Measurements from ENCODE around the gene SERINC2.
"Not testable (repeated sequence)": the region's sequence is repeated elsewhere in the genome, so short reads cannot be mapped to it uniquely, and the experiment has no call there.

SERINC2 gene

GRCh38 chr1:31386576-31387243, 26.3 kb upstream of the SERINC2 start:
- not testable (repeated sequence) for DNase-seq

- no peak for DNase-seq
Measured at GRCh38 chr1:31387612-31388011, 25.4 kb upstream of the SERINC2 start.

DNA sequence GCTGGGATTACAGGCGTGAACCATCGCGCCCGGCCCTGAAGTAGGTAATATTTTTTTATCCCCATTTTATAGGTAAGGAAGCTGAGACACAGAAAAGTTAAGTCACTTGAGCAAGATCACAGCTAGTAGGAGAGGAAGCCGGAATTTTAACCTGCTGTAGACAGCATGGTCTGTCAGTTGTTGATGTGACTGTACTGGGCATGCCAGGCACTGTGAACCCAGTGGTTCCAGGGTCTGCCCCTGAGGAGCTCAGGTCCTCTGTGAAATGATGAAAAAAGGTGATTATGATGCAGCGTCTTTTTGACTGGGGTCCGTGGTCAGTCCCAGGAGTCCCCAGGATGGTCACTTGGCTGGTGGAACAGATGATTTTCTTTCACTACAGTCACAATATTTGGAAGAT, 23.4 kb upstream of the SERINC2 start:
- DNase-seq, result no peak

- DNase-seq, result no peak
Measured at GRCh38 chr1:31390071-31390470, 22.9 kb upstream of the SERINC2 start.

DNA sequence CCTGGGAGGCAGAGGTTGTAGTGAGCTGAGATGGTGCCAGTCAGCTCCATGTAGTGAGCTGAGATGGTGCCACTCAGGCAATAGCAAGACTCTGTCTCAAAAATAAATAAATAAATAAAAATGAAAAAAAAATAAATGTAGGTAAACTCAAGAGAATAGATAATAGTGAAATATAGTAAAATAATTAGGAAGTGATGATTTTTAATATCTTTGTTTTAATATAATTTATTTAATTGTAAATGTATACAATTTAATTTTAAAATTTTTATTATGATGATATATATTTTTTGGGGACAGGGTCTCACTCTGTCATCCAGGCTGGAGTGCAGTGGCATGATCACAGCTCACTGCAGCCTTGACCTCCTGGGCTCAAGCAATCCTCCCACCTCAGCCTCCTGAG, 19.6 kb upstream of the SERINC2 start:
- DNase-seq, result no peak

DNA sequence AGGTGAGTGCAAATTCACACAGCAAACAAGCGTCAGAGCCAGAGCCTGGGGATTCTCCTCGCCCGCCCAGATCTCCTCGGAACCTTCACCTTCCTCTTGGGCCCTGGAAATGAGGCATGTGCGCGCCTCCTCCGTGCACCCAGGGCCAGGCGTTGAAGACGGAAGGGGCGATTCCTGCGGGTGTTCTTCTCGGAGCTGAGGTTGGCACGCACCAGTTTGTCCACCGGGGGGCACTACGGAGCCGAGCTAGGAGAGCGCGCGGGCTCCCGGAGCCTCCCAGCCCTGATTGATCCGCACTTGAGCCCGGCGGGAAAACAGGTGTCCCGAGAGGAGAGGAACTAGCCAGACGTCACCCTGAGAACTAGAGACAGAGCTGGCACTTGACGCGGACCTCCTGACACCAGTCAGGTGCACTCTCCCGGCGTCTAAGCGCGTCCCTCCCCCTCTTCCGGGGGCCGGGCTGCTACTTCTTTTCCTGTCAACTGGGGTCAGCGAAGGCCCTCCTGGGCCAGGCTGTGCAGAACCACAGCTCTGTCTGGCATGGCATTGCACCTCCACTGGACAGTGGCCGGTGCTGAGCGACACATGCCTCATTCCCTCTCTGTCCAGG, 18.3 kb upstream of the SERINC2 start:
- DNase-seq, result peak; percentile 14

- DNase-seq, result peak; percentile 14
Measured at GRCh38 chr1:31396633-31397351, 16.2 kb upstream of the SERINC2 start.

DNA sequence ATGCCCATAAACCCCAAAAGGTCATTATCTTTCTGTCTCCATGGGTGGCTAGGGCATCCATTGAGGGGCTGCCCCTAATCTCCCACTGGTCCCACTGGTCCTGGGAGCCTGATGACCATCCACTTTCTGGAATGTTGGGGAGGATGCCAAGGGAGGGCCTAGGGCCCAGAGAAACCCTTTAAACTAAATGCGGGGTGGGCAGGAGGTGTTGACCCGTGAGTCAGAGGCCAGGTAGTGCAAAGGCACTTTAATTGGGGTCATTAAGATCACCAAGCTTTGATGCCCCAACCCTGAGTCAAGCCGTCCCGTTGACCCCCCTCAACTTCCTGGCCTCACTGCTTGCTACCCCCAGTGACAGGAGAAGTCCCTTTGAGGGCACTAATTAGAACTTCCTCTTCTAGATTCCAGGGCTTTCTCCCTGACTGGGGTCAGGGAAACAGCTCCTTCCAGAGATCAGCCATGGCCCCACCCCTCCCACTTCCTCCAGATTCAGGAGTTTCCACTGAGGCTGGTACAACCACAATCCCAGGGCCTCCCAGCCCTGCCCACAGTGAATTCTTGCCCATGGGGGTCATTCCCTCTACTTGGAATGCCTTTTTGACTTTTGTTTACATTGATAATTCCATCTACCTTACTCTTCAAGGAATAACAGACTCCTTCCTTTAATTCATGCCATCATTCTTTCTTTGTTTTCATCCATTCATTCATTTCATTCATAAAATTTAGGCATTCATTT, 15.5 kb upstream of the SERINC2 start:
- no peak for DNase-seq

- no peak for DNase-seq
Measured at GRCh38 chr1:31398246-31398645, 14.8 kb upstream of the SERINC2 start.

GRCh38 chr1:31399976-31400375, 13.0 kb upstream of the SERINC2 start:
- DNase-seq, result no peak

DNA sequence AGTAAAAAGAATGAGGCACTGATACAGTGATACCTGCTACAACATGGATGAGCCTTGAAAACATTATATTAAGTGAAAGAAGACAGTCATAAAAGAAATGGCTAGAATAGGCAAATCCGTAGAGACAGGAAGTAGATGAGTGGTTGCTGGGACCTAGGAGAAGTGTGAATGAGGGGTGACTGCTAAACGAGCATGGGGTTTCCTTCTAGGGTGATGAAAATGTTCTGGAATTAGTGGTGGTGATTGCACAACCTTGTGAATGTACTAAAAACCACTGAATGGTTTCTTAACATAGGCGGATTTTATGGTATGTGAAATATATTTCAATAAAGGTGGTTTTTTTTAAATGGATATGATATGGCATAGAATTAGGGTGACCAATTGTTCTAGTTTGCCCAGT, 12.6 kb upstream of the SERINC2 start:
- DNase-seq, result no peak

- no peak for DNase-seq
Measured at GRCh38 chr1:31401241-31401640, 11.8 kb upstream of the SERINC2 start.

- DNase-seq, result no peak
Measured at GRCh38 chr1:31405578-31406245, 7.3 kb upstream of the SERINC2 start.

DNA sequence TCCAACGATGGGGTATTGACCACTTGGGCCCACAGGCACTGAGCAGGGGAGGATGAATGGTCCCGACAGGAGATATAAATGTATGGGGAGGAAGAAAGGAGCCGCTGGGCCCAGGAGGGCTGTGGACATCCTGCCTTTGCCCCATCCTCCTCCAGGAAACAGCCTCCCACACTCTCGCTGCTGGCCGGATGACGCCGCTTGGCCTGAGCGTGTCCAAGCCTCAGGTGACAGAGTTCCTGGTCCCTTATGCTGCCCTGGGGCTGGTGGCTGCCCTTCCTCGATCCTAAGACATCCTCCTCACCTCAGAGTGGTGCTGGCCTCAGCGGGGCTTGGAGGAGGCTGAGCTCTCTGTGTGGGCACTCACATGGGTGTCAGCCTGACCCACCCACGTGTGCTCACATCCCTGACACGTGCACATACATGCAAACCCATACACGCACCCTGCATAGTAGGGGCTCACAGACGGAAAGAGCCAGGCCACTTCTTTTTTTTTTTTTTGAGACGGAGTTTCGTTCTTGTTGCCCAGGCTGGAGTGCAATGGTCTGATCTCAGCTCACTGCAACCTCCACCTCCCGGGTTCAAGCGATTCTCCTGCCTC, 5.9 kb upstream of the SERINC2 start:
- DNase-seq, result no peak

DNA sequence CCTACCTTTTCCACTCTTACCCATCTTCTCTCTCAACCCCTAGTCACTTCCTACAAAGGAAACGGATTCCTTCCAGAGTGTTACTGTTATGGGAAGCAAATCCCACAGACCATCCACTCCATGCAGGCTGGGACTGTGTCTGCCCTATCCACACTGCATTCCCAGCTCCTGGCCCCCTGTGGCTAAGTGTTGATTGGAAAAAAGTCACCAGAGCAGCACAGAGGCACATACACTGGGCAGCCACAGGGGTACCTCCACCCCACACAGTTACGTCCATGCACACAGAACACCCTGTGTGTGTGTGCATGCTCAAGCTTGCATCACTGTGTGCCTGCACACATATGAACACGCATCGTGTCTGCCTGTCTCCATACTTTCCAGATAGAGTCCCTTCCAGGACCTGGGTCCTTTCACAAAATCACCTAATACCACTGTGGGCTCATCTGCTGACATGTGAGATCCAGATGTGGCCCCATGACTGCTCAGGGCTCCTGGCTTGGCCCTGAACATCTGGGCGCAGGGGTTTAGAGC, 4.2 kb upstream of the SERINC2 start:
- no peak for DNase-seq

DNA sequence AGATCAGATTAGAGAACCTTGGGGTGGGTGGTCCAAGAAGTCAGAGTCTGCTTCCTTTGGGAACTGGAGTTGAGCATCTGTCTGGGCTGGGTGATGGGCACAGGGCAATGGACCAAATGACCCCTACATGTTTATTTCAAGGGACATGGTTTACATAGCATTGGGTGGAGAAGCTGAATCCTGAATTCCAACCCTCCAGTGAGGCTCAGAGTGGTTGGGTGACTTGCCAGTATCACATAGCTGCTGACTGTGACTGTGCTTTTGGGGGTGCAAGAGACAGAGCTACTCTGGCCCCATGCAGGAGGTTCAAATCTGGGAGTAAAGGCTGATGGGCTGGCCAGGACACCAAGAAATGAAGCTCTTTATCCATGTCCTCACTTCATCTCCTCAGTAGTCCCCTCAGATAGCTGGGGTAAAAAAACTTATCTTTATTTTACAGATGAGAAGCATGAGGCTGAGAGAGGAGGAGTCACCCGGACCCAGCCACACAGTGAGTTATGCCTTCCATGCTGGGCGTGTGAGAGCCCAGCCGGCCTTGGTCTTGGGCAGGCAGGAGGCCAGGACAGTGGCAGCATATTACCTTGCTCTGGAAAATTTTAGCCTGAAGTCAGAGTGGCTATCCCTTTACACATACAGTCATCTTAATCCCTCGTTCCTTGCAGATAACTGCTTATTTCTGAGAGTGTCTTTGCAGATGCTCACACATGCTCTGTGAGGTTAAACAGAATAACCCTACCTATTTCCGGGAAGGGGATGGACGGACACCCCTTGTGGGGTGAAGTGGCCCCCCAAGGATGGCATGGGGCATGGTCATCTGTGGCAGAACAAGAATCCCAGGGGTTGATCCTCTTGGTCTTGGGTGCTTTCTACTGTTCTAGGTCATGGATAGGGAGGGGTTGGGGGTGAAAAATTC, 2.8 kb upstream of the SERINC2 start:
- no peak for DNase-seq

DNA sequence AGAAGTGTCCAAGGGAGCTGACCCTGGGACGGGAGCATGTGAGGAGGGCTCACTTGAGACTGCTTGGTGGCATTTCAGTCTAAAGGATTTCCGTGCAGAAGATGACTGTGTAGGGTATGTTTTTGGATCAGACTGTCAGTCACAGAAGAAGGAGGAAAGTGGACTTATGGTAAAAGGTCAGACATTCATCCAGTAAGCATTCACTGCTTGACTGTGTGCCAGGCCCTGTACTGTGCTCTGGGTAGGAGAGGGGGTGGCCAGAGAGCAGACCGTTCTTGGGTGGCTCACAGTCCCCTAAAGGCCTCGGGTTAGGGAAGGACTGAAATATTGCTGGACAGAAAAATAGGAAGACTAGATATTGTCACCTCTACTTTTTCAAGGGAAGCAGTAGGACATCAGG, 2.1 kb upstream of the SERINC2 start:
- no peak for DNase-seq

- no peak for DNase-seq
Measured at GRCh38 chr1:31412205-31412604, 808 bp upstream of the SERINC2 start.

DNA sequence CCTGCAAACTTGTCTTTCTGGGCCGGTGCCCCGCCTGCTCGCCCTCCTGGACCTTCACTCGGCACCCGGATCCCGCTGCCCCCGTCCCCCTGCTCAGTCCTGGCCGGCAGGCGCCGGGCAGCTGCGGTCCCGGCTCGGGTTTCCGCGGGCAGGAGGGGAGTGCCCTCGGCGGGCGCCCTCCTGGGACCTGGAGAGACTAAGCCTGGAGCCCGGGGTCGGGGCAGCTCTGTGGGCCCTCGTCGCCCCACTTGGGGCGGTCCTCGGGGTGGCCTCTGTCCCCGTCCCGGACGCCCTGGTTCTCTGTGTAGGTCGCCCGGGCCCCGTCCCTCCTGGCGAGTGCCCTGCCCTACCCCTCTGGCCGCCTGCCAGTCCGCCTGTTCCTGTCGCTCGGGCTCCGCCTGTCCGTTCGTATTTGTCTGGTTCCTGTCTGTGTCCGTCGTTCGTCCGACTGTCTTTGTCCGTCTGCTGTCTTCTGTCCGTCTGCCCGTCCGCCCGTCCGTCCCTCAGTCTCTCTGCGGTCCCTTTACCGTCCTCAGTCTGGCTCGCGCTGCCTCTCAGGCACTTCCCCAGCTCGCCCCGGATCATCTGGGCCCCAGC, 490 bp downstream of the SERINC2 start:
- DNase-seq, result no peak

DNA sequence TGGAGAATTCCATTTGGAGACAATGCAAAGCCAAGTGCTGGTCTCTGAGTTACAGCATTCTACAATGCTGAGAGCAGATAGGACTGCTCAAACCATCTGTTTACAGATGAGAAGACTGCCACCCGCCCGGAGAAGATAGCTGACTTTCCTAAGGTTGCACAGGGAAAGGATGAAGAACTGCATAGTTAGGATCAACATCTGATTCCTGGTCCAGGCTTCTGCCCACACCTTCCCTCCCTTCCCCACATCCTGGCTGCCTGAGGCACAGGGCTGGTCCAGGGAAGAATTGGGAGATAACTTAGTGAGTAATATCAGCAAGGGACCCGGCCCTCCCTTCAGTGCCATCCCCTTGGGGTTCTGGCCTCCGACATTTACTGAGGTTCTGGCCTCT, 2.0 kb downstream of the SERINC2 start:
- DNase-seq, result no peak

GRCh38 chr1:31415658-31416057, 2.6 kb downstream of the SERINC2 start:
- DNase-seq, result no peak
